Activated naive CD8-positive, alpha-beta T cell treated with anti-CD3 and anti-CD28 coated beads, Interleukin-2, amount 50 U/mL, for 16 hours (primary cell): ENCODE data around the gene ZG16.

Experiments
- DNase-seq: peaks from one replicate; pipeline ENCODE4 v3.0.0-alpha.2; 2020; ENCODE audit warnings: low read depth, low spot score

ZG16 gene

DNA sequence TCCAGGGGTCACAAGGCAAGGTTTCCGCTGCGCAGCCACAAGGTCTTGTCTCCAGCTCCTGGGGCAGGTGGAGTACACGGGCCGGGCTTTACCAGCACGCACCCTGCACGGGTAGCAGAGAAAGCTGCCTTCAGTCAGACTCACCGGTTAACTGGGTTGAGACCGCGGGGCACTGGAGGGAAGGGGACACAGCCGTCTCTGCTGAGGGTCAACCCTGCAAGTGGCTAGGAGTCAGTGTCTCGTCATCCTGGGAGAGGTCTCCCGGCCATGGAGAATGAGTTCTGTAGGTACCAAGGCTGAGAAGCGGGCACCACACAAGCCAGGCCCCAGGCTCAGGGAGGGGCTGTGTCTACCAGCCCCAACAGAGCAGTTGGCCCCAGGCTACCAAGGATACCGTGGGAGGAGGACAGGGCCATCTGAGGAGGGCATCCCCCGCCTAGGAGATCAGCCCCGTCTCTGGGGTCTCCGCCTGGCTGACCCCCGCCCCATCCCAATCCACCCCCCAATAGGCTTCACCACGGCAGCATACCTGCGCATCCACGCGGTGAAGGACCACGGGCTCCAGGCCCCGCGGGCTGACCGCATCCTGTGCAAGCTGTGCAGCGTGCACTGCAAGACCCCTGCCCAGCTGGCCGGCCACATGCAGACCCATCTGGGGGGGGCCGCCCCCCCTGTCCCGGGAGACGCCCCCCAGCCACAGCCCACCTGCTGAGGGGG is 31.1 kb downstream of the ZG16 start:
- DNase-seq: no peak

DNA sequence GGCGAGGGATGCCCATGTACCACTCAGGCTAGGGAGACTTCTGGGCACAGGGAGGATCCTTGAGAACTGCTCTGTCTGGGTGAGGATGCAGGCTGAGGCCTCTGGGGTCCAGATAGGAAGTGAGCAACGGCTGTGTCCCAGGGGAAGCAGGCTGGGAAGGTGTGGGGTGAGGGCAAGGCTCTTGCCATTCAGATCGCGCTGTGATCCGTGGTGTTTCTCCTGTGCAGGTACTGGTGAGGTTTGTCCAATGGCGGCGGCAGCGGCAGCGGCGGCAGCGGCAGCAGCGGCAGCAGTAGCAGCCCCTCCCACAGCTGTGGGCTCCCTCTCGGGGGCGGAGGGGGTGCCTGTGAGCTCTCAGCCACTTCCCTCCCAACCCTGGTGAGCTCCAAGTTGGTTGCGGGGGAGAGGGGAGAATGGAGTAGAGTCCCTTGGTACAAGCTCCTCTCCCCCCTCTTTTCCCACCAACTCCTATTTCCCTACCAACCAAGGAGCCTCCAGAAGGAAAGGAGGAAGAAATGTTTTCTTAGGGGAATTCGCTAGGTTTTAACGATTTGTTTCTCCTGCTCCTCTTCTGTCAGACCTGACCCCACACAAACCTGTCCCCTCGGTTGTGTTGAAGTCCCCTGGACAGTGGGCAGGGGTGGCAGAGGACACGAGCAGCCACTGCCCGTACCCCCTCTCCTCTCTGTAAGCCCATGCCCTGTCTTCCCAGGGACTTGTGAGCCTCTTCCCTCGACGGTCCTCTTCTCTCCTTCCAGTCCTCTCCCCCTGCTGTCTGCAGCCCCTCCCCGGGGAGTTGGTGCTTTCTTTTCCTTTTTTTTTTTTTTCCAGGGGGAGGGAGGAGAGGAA is 32.0 kb downstream of the ZG16 start:
- DNase-seq: no peak

DNA sequence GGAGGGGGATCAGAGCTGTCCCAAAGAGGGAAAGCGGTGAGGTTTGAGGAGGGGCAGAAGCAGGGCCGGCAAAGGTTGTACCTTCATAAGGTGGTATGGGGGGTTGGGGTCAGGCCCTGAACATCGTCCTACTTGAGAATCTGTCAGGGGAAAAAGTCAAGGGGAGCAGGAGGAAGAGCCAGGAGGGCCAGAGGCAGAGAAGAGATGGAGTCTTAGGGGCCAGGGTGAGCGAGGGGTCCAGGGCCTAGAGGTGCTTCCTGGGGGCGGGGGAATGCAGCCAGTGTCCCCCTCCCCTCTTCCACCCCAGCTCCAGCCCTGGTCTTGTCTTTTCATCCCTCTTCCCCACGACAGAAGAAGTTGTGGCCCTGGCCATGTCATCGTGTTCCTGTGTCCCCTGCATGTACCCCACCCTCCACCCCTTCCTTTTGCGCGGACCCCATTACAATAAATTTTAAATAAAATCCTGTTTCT is 32.7 kb downstream of the ZG16 start:
- DNase-seq: no peak

DNA sequence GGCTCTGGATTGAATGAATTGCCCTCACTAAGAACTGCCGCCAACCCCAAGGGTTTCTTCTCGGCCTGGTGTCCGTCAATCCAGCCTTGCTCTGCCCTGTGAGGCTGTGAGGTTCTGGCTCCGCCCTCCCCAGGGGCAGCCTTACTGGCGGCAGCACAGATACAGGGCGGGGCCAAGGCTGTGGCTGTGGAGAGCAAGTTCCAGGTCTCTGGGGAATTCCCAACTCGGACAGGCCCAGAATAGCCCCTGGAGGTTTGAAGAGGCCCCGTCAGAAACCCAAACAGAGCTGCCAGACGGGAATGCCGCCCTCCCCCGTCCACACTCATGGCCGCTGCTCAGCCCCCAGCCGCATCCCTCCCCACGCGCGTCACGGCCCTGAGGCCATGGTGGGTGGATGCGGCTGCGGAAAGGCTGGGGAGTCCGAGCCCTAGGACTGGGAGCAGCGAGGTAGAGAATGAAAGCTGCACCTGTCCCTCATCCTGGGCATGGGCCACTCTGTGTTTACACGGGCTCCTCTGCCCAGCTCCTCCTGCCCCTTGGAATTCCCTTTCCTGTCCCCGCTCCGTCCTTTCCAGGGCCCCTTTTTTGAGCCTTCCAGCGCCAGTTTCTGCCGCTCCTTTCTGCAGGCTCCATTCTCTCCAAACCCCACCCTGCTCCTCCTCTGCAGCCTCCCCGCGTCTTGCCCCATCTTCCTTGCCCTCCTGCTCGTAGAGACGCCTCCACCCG is 33.3 kb downstream of the ZG16 start:
- no peak for DNase-seq

DNA sequence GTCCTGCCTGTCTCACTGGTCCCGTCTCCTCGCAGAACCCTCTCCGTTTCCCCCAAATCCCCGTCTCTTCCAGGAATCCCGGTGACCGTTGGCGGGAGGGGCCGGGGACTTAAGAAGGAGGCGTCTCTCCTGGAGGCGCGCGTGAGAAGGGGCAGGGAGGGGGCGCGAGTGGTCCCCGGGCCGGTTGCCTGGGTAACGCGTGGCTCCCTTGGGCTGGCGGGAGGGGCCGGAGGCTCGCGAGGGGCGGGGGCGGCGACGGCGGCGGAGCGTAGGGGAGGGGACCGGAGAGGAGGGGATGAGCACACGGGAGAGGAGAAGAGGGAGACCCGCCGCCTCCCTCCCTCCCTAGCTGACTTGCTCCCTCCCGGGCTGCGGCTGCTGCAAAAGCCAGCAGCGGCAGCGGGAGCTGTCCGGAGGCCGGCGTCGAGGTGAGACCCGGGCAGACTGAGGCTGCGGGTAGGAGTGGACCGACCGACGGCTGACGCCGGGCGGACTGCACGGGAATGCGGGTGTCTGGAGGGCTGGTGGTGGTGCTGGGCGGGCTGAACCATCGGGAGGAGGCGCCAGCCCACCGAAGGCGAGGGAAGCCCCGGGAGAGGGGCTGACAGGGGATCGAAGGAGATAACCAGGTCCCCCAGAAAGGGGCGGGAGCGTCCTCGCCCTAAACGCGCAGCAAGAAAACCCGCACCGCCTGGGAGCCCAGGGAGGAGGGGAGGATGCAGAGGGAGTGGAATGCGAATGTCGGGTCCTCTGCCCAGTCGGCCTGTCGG is 34.0 kb downstream of the ZG16 start, which contains the start of gene PRRT2:
TSS of gene PRRT2 (plus strand) at position 298 of the 770 bp plus-strand sequence. CDS start 862 bp downstream, outside the sequence.
- no peak for DNase-seq

DNA sequence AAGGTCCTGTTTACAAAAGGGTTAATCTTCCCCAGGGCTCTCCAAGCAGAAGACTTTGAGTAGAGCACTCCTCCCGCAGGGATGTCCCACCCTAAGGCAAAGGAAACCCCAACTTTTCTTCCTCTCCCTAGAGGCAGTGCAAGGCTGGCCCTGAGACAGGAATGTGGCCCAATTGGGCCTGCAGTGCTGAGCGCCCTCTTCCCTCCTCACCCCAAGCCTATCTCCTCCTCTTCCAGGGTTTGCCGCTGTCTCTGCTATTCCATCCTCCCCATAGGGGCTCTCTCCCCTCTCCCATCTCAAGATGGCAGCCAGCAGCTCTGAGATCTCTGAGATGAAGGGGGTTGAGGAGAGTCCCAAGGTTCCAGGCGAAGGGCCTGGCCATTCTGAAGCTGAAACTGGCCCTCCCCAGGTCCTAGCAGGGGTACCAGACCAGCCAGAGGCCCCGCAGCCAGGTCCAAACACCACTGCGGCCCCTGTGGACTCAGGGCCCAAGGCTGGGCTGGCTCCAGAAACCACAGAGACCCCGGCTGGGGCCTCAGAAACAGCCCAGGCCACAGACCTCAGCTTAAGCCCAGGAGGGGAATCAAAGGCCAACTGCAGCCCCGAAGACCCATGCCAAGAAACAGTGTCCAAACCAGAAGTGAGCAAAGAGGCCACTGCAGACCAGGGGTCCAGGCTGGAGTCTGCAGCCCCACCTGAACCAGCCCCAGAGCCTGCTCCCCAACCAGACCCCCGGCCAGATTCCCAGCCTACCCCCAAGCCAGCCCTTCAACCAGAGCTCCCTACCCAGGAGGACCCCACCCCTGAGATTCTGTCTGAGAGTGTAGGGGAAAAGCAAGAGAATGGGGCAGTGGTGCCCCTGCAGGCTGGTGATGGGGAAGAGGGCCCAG is 34.9 kb downstream of the ZG16 start:
- no peak for DNase-seq

DNA sequence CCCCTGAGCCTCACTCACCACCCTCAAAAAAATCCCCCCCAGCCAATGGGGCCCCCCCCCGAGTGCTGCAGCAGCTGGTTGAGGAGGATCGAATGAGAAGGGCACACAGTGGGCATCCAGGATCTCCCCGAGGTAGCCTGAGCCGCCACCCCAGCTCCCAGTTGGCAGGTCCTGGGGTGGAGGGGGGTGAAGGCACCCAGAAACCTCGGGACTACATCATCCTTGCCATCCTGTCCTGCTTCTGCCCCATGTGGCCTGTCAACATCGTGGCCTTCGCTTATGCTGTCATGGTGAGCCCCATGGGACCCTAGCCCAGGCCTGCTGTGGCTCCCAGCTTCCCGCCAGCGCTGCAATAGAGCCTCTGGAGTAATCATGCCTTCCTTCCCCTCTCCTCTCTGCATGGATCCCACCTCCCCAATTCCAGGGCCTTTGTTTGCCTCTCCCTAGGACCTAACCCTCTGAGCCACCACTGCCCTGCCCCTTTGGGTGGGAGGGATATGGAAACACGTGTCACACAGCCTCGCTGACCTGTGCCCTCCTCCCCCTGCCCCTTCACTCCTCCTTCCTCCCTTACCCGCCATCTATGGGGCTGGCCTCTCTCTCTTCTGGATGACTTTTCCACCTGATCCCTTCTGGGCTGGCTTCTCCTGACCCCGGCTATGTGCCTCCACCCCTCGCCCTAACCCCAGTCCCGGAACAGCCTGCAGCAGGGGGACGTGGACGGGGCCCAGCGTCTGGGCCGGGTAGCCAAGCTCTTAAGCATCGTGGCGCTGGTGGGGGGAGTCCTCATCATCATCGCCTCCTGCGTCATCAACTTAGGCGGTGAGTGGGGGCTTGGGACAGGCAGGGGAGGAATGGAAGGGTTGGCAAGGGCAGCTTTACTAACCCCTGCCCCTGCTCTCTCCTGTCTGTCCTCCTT is 35.8 kb downstream of the ZG16 start:
- no peak for DNase-seq

DNA sequence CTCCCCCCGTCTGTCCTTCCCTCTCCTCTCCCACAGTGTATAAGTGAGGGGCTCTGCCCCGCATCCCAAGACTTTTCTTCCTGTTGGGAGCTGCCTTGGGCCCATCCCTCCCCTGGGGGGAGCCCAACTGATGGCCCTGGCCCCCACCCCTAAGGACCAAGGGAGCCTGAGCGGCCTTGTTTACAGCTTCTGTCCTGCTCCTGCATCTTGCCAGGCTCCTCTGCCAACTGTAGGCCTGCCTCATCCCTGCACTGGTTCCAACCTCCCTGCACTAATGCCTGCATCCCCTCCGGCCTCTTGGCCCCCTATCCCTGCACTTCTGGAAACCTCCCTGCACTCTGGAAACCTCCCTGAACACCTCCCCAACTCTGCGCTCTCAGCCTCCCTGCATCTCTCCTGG is 36.5 kb downstream of the ZG16 start:
- no peak for DNase-seq

DNA sequence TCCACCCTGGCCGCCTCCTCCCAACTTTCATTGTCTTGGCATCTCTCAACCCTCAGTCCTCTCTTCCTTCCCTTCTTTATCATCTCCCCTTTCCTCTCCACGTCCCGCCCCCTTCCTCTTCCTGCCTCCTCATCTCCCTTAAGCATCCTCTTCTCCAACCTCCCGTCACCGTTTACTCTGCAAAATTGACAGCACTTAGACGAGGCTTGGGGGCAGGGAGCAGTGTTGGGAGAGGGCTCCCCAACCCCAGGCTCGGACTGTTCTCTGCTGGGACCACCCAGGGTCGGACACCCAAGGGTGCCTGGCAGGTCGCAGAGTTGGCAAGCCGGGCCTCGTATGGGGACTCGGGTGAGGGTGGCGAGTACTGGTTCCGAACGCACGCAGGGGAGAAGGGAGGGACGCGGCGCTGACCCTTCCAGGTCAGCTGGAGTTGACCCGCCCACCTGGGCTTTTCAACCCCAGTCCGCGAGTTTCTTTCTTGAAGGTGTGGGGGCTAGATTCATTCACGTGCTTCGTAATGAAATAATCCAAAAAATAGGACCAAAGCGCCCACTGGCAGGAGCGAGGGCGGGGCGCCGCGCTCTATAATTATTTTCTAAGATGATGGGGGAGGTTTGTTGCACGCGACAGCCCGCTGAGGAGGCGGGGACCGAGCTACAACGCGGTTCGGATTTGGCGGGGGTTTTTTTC is 37.1 kb downstream of the ZG16 start:
- DNase-seq: no peak

DNA sequence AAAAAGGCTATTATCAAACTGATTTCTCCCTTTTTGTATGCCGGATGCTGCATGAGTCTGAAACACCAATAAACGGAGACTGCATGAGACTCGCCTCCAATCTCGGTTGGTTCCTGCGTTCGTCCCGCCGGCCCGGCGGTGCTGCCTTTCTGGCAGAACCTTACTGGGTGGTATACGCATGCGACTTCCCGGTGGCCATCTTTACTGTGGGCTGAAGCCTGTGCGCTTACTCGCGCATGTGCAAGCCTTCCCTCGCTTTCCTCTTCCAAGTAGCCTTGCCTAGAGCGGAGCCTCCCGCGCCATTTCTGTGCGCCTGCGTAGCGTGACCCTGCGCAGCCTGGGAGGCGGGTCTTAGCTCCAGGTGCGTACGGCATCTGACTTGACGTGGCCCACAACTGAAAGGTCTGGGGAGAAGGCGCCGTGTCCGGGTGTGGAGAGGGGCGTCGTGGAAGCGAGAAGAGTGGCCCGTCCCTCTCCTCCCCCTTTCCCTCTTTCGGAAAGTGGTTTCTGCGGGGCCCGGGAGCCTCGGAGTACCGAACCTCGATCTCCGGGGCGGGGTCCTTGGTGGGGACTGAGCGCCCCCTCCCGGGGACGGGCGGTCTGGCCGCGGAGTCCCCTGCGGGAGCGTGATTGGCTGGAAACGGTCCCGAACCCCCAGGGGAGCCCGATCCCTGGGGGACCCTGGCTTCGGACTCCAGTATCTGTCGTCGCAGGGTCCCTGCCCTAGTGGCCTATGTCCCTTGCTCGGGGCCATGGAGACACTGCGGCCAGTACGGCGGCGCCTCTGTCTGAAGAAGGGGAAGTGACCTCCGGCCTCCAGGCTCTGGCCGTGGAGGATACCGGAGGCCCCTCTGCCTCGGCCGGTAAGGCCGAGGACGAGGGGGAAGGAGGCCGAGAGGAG is 38.0 kb downstream of the ZG16 start, which contains the start of gene PAGR1:
TSS of gene PAGR1 (plus strand) at position 360 of the 901 bp plus-strand sequence. CDS start at position 734, 374 bp downstream.
- DNase-seq: peak; percentile 94

DNA sequence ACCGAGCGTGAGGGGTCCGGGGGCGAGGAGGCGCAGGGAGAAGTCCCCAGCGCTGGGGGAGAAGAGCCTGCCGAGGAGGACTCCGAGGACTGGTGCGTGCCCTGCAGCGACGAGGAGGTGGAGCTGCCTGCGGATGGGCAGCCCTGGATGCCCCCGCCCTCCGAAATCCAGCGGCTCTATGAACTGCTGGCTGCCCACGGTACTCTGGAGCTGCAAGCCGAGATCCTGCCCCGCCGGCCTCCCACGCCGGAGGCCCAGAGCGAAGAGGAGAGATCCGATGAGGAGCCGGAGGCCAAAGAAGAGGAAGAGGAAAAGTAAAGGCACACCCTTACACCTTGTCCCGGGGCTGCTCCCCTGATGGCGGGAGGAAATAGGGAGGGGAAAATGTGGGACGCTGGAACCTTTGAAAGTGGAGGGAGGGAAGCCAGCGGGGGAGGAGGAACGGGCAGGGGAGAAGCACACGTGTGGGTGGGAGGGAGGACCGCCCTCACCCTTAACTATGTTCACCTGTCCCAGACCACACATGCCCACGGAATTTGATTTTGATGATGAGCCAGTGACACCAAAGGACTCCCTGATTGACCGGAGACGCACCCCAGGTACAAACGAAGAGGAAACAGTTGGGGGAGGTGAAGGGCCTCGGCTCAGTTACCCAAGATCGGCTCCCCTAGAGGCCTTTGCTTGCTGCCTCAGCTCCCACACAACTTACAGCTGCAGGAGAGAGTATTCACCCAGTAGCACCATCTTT is 38.8 kb downstream of the ZG16 start:
- DNase-seq: no peak

DNA sequence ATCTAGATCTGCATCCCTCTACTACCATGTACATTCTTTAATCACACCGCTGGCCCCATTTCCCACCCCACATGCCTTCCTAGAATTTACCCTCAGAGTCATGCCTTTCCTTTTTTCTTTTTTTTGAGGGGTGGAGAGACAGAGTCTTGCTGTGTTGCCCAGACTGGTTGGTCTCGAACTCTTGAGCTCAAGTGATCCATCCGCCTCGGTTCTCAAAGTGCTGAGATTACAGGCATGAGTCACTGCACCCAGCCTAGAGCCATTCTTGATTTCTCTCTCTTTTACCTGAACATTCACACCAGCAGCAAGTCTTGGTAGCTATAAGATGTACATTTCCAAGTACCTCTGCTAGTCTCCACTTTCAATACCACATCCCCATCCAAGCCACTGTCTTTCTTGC is 40.0 kb downstream of the ZG16 start:
- DNase-seq: no peak

DNA sequence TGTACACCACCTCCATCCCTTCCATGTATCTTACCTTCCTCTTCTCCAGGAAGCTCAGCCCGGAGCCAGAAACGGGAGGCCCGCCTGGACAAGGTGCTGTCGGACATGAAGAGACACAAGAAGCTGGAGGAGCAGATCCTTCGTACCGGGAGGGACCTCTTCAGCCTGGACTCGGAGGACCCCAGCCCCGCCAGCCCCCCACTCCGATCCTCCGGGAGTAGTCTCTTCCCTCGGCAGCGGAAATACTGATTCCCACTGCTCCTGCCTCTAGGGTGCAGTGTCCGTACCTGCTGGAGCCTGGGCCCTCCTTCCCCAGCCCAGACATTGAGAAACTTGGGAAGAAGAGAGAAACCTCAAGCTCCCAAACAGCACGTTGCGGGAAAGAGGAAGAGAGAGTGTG is 41.5 kb downstream of the ZG16 start:
- no peak for DNase-seq

DNA sequence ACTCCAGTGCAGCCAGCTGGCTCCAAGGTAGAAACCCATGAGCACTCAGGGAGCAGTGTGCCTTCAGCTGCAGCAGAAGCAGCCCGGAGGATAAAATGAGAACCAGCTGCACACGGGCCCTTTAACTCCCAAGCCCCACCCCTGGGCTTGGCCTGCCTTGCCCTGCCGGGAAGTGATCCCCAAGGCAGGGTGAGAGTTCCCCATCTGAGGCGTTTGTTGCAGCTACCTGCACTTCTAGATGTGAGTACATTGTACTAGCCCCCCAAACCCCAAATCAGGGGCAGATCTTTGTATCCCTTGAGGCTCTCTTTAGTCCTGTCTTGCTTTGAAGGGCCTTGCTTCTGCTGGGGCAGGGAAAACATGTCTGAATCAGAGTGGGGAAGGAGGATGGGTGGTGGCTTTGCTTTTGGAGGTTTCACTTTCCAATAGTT is 42.2 kb downstream of the ZG16 start, which contains the start of gene MVP:
TSS of gene MVP (plus strand) at position 192 of the 431 bp plus-strand sequence. CDS start 10,088 bp downstream, outside the sequence.
- no peak for DNase-seq

DNA sequence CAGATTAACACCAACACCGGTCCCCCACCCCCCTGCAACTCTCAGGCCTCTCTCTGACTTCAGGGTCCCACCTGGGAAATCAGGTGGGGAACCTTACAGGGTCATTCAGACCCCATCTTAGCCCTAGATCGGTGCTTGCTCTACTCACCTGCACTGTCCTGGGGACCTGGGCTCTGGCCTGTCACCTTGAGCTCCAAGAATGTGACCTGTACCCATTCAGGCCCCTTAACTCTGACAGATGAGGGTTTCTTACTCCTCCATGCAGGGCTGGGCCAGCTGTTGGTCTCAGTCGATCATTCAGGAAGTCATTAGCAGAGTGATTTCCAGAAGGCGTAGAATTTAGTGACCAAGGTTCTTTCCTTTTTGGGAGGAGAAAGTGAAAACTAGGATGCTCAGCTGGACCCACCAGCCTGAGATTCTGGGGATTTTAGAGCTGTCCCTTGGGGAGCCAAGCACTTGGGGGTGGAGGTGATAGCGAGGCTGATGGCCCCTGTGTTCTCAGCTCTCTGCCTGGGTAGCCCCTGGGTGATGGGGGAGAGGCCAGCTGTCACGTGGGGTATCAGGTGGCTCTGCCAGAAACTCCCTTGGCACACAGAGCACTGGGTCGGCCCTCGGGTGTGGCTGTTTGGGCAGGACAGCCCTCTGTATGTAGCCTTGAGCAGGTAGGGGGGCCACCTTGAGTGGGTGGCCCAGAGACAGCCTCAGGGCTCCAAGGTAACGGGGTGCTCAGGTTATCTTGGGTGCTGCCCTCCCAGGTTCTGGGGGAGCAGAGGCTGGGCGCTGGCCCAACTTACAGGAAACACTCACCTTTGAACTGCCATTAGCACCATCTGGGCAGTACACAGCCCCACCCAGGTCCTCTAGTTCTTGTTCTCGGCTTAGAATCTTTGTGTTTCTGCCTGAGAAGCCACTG is 42.9 kb downstream of the ZG16 start:
- DNase-seq: no peak
